Bronchial epithelial cell (primary cell): ENCODE results near the gene NR0B2. TPM values are rescaled to one million over a fixed set of nuclear protein-coding genes. Genes with fewer than 3 reads are reported as not detected.

Experiments used
- DNase-seq: peaks from one replicate; pipeline ENCODE4 v3.0.0-alpha.2; 2010; ENCODE audit warnings: low read depth
- FAIRE-seq: peaks from 2 replicates; lab custom pipeline; 2011; peaks lifted over from hg19 to GRCh38; lab: Jason Lieb, UNC
- H3K27me3 ChIP-seq: 2 replicates; pipeline ENCODE4 v1.5.1; 2011; ENCODE audit warnings: low read length; ENCODE audit not compliant: control insufficient read depth, insufficient read depth
- H3K36me3 ChIP-seq: 2 replicates; pipeline ENCODE4 v1.5.1; 2011; ENCODE audit warnings: low read length; ENCODE audit not compliant: control insufficient read depth, insufficient read depth
- H3K4me3 ChIP-seq: 2 replicates; pipeline ENCODE4 v1.5.1; 2011; ENCODE audit warnings: mild to moderate bottlenecking, low read depth, low read length, control low read depth
- total RNA-seq: library from RNA; depleted of rRNA; stranded (reverse); fragments of >200 nt; gene quantifications from 2 replicates; pipeline ENCODE4 v1.2.1, GENCODE V29; 2014
- TF ChIP-seq, protein P1 (sequence below): IDR thresholded peaks from 2 replicates; pipeline ENCODE4 v1.5.1; 2011; ENCODE audit warnings: mild to moderate bottlenecking, moderate library complexity, low read length, control low read depth, inconsistent platforms; ENCODE audit not compliant: insufficient read depth, severe bottlenecking

Gene NR0B2
- total RNA-seq, 1 donor from 2014 or later = not detected

DNA sequence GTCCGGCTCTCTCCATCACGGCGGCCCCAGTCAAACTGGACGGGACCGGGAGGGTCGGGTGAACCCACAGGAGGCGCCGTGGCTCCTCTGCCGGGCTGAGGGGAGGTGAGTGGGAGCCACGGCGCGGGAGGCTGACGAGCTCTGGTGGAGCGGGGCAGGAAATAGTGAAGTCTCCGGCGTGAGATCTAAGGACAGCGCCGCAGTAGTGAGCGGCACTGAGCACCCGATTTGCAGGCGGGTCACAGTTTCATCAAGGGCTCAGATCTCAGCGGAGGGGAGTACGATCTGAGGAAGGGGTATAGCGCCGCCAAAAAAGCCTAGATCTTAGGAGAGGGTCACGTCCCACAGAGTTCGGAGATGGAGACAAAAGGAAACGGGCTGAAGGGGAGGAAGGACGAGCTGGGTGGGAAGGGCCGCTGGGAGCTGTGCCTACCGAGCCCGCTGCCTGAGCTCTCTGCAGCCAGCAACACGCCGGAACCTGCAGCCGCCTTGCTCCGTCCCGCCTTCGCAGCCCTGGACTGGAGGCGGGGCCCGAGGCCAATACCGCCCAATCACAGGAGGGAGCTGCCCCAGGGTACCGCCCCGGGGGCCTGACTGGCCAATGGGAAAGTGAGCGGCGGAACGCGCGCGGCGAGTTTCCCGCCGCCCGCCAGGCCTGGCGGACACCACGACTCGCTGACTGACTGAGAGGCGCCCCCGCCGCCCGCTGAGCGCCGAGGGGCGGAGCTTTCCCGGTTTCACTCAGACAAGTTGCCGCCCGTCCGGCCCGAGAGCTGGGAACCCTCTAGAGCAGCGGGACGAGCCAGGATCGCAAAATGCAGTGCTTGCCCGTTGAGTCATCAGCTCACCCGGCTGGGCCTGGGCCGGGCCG lies 48.9 kb downstream of the NR0B2 start:
- FAIRE-seq (peak; percentile 50), DNase-seq (peak; percentile 88)
- H3K4me3 ChIP-seq = peak overlapping the region; percentile 100
- H3K36me3 ChIP-seq = peaks cover 11% of the 10 kb centered on the region
- no peaks in the 10 kb centered on the region for H3K27me3 ChIP-seq
- TF ChIP-seq, protein P1, sequence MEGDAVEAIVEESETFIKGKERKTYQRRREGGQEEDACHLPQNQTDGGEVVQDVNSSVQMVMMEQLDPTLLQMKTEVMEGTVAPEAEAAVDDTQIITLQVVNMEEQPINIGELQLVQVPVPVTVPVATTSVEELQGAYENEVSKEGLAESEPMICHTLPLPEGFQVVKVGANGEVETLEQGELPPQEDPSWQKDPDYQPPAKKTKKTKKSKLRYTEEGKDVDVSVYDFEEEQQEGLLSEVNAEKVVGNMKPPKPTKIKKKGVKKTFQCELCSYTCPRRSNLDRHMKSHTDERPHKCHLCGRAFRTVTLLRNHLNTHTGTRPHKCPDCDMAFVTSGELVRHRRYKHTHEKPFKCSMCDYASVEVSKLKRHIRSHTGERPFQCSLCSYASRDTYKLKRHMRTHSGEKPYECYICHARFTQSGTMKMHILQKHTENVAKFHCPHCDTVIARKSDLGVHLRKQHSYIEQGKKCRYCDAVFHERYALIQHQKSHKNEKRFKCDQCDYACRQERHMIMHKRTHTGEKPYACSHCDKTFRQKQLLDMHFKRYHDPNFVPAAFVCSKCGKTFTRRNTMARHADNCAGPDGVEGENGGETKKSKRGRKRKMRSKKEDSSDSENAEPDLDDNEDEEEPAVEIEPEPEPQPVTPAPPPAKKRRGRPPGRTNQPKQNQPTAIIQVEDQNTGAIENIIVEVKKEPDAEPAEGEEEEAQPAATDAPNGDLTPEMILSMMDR = no peak

DNA sequence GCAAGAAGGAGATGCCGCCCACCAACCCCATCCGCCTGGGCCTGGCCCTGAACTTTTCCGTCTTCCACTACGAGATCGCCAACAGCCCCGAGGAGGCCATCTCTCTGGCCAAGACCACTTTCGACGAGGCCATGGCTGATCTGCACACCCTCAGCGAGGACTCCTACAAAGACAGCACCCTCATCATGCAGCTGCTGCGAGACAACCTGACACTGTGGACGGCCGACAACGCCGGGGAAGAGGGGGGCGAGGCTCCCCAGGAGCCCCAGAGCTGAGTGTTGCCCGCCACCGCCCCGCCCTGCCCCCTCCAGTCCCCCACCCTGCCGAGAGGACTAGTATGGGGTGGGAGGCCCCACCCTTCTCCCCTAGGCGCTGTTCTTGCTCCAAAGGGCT lies 50.1 kb downstream of the NR0B2 start:
- H3K4me3 ChIP-seq = peak overlapping the region; percentile 100
- H3K27me3 ChIP-seq = no peaks in the 10 kb centered on the region
- FAIRE-seq = no peak
- H3K36me3 ChIP-seq = peaks cover 11% of the 10 kb centered on the region
- no peak for DNase-seq
- TF ChIP-seq, protein P1 = no peak

DNA sequence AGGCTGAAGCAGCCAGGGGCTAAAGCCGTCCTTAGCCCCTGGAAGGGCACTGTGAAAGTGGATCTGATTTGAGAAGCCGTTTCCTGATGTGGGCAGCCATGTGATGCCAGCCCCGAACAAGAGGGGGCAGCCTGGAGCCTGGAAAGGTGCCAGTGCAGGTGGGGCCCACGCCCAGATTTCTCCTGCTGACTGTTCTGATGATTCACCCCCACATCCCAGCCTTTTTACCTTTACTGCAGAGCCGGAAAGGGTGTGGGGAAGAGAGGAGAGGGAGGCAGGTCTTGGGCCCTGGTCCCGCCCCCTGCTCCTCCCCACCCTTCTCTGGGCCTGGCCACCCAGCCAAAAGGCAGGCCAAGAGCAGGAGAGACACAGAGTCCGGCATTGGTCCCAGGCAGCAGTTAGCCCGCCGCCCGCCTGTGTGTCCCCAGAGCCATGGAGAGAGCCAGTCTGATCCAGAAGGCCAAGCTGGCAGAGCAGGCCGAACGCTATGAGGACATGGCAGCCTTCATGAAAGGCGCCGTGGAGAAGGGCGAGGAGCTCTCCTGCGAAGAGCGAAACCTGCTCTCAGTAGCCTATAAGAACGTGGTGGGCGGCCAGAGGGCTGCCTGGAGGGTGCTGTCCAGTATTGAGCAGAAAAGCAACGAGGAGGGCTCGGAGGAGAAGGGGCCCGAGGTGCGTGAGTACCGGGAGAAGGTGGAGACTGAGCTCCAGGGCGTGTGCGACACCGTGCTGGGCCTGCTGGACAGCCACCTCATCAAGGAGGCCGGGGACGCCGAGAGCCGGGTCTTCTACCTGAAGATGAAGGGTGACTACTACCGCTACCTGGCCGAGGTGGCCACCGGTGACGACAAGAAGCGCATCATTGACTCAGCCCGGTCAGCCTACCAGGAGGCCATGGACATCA lies 50.7 kb downstream of the NR0B2 start, which contains the start of gene SFN:
Gene SFN, plus strand, starts transcription at position 369 of the 904 bp plus-strand sequence. Its CDS starts 64 bp downstream, at position 433.
- peaks cover 11% of the 10 kb centered on the region for H3K36me3 ChIP-seq
- peak within 1 kb of the TSS; percentile 100 for H3K4me3 ChIP-seq
- FAIRE-seq (peak; percentile 62), DNase-seq (peak; percentile 96)
- no peaks in the 10 kb centered on the region for H3K27me3 ChIP-seq
- TF ChIP-seq, protein P1 = peak; percentile 93

DNA sequence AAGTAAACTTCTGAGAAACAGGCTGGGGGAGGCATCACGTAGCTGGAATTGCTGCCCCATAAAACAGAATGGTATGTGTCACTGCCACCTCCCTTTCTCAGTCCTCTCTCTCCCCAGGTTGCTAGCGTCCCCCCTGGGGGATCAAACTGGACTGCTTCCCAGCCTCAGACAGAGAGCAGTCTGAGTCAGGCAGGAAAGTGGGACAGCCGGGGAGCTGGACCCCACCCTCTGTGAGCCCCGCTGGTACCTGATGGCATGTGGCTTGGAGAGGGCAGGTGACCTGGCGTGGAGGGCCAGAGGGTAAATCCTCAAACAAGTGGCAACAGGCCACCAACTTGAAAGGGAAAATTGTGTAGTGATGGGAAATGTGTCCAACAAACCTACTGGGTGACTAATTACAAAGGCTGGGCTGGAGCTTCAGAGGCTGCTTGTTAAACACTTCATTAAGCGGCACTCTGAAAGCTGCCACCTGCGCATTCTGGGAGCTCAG lies 51.8 kb downstream of the NR0B2 start:
- DNase-seq = peak; percentile 88
- Histone ChIP-seq H3K27me3 (no peaks in the 10 kb centered on the region), H3K4me3 (no peak overlapping the region), H3K36me3 (peaks cover 11% of the 10 kb centered on the region)
- peak; percentile 70 for FAIRE-seq
- TF ChIP-seq, protein P1 = no peak

Other genes with a start within 250 kb of the NR0B2 start
- gene ARID1A, start 218.0 kb downstream of the NR0B2 start, total RNA-seq = 8.7 and 15.5 TPM in 2 replicates
- 14.2 and 20.2 TPM in 2 replicates for gene PIGV, start 126.0 kb downstream of the NR0B2 start, total RNA-seq
- 5.0 and 6.1 TPM in 2 replicates for gene ZDHHC18, start 87.3 kb downstream of the NR0B2 start, total RNA-seq
- 465 and 1,125 TPM in 2 replicates for gene SFN, start 50.8 kb downstream of the NR0B2 start, total RNA-seq
- gene GPN2, start 23.7 kb downstream of the NR0B2 start, total RNA-seq = 8.7 and 9.2 TPM in 2 replicates
- 7.6 and 11.8 TPM in 2 replicates for gene GPATCH3, start 13.5 kb downstream of the NR0B2 start, total RNA-seq
- gene NUDC, start 7.8 kb upstream of the NR0B2 start, total RNA-seq = 23.2 and 28.5 TPM in 2 replicates
- gene KDF1, start 46.5 kb upstream of the NR0B2 start, total RNA-seq = 13.2 and 14.7 TPM in 2 replicates
- gene TRNP1, start 79.7 kb upstream of the NR0B2 start, total RNA-seq = 11.1 and 15.3 TPM in 2 replicates
- 21.1 and 73.0 TPM in 2 replicates for gene TENT5B, start 98.9 kb upstream of the NR0B2 start, total RNA-seq
- gene SLC9A1, start 241.2 kb upstream of the NR0B2 start, total RNA-seq = 5.0 and 22.8 TPM in 2 replicates